ENCODE data around the gene SDCBP2. TPM values are rescaled to one million over a fixed set of nuclear protein-coding genes. Genes with fewer than 3 reads are reported as not detected.

SDCBP2 gene, protein sequence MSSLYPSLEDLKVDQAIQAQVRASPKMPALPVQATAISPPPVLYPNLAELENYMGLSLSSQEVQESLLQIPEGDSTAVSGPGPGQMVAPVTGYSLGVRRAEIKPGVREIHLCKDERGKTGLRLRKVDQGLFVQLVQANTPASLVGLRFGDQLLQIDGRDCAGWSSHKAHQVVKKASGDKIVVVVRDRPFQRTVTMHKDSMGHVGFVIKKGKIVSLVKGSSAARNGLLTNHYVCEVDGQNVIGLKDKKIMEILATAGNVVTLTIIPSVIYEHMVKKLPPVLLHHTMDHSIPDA
- total RNA-seq (2012; rRNA removed) (0.54 and 0.83 TPM in 2 replicates), polyA plus RNA-seq (2012; rRNA removed) (1.3 TPM in 2 replicates), Bru-seq, nascent RNA (percentile 31 among the genes with signal in this experiment), BruChase-seq, experiment 1, labeled RNA remaining after a 6-hour chase (percentile 37 among the genes with signal in this experiment), BruChase-seq, experiment 2, labeled RNA remaining after a 2-hour chase (percentile 44 among the genes with signal in this experiment)
- 1.5 and 1.6 TPM in 2 replicates for polyA plus RNA-seq (2012; cell fraction: cytosol; rRNA removed)
- 2.5 and 4.1 TPM in 2 replicates for polyA plus RNA-seq (2012; cell fraction: nucleus; rRNA removed; ENCODE audit: low replicate concordance)
- long read RNA-seq, partial matches to known transcripts: 0 of 3 reads
- long read RNA-seq, other reads (novel, unspliced or antisense): 1 of 3 reads

- in situ Hi-C loops (cut with MboI; ENCODE audit: low sequenced_read_pairs): loop anchor here (25.0 kb wide), 1 partner anchor 508 kb away; no protein-coding TSS in a partner anchor
- H3K9ac ChIP-seq (ENCODE audit: low read depth, low read length): no peak within 1 kb of the TSS
Observed at GRCh38 chr20:1328680-1329330, at the start of gene SDCBP2. Gene SDCBP2 (minus strand): TSS chr20:1329139. CDS start chr20:1320416, 8,723 bp downstream.

More at GRCh38 chr20:1328680-1329330, at the start of gene SDCBP2:
- WGBS, 2 experiments (ENCODE audit: extremely low coverage in 2 of 2, insufficient read length in 1 of 2): 100% methylated on average over 1 of the region's 8 CpGs; no CpG with 5 or more reads in 1 of the 2 experiments
- 0 out of 2 replicates have a peak within 1 kb of the TSS, but pooled peaks have one; percentile 55 for H2BK120ac ChIP-seq (ENCODE audit: low read depth, low read length)
- BruUV-seq (replicated peaks): no TSS peak
- no peak within 1 kb of the TSS; the same call in 2 of the 3 replicates for H2BK15ac ChIP-seq (ENCODE audit: low read depth, low read length)
- H3K4ac ChIP-seq (ENCODE audit: low read depth, low read length): peak within 1 kb of the TSS; percentile 70
- H3K23ac ChIP-seq (ENCODE audit: low read depth, low read length): peak within 1 kb of the TSS; percentile 30
- H2BK5ac ChIP-seq (ENCODE audit: low read depth, low read length, poor library complexity, severe bottlenecking): peak within 1 kb of the TSS; percentile 7
- H3K79me1 ChIP-seq (ENCODE audit: low read depth in 1 of 2, low read length in 2 of 2): peaks cover 54 to 93% of the 10 kb centered on the region in 2 experiments
- no peaks in the 10 kb centered on the region for H3K27me3 ChIP-seq (ENCODE audit: control insufficient read depth, insufficient read depth, low read length)
- H3K27ac ChIP-seq (ENCODE audit: insufficient read depth, low read length): peak within 1 kb of the TSS; percentile 33
- H4K5ac ChIP-seq (ENCODE audit: low read depth, low read length): no peak within 1 kb of the TSS
- H3K9me3 ChIP-seq (ENCODE audit: control insufficient read depth, insufficient read depth, low read length): no peaks in the 10 kb centered on the region
- H2AK9ac ChIP-seq (replicated peaks; ENCODE audit: low read depth, low read length, poor library complexity): no peak within 1 kb of the TSS
- H3K56ac ChIP-seq (ENCODE audit: extremely low read depth, insufficient read depth, low read length): no peak within 1 kb of the TSS
- DNase-seq (no peak), ATAC-seq (ENCODE audit: low read depth) (no peak)
- H3K4me2 ChIP-seq (ENCODE audit: low read depth, low read length): no peak within 1 kb of the TSS
- H3K4me1 ChIP-seq (ENCODE audit: control insufficient read depth, insufficient read depth, low read length): peaks cover 21% of the 10 kb centered on the region
- POLR2A ChIA-PET (ENCODE audit: unreplicated experiment): no interaction called here
- peak within 1 kb of the TSS; percentile 56 for H2AK5ac ChIP-seq (ENCODE audit: low read depth, low read length)
- peaks cover 4% of the 10 kb centered on the region; the same call in 1 of the 2 replicates for H4K20me1 ChIP-seq (ENCODE audit: insufficient read depth, low read length)
- intact Hi-C loops (cut with micrococcal nuclease): loop anchor here (5.0 kb wide), 1 partner anchor 48 kb away; no protein-coding TSS in a partner anchor
- peak within 1 kb of the TSS; percentile 18; the same call in 1 of the 2 replicates for H3K14ac ChIP-seq (replicated peaks; ENCODE audit: low read depth, low read length)
- H3K18ac ChIP-seq (ENCODE audit: low read depth, low read length): no peak within 1 kb of the TSS
- no peak for TF ChIP-seq RFX5 (IDR thresholded peaks at IDR 0.05; ENCODE audit: low read depth, low read length)
- H3K9me1 ChIP-seq (ENCODE audit: insufficient read depth, low read length): peaks cover 42% of the 10 kb centered on the region
- dilution Hi-C loops (cut with HindIII; ENCODE audit: low sequenced_read_pairs, unreplicated experiment): no loop called here
- no peak within 1 kb of the TSS for H3K4me3 ChIP-seq (ENCODE audit: insufficient read depth, low read depth, low read length)
- no peak within 1 kb of the TSS for H2BK20ac ChIP-seq (ENCODE audit: low read depth, low read length)
- CTCF ChIA-PET: interaction anchor here (0.6 to 1.1 kb wide), 3 partner anchors 16 to 139 kb away, joined by 3 to 4 read pairs (median 3); no protein-coding TSS in a partner anchor
- no peak within 1 kb of the TSS for H2AFZ ChIP-seq (replicated peaks; ENCODE audit: low read length, poor library complexity)
- 0 out of 4 replicates have a peak within 1 kb of the TSS, but pooled peaks have one; percentile 1 to 10 for H4K8ac ChIP-seq (ENCODE audit: low read depth in 2 of 2, low read length in 2 of 2)
- H4K91ac ChIP-seq (ENCODE audit: insufficient read depth, low read depth, low read length): peak within 1 kb of the TSS; percentile 38; the same call in 1 of the 2 replicates
- peaks cover 9% of the 10 kb centered on the region; the same call in 1 of the 2 replicates for H3K36me3 ChIP-seq (ENCODE audit: control insufficient read depth, insufficient read depth, low read length)

Data from IMR-90 (cell line).